Activated CD4-positive, alpha-beta T cell treated with anti-CD3 and anti-CD28 coated beads, Interleukin-2, Interleukin-4, amounts not matched to agents 100 ng/mL and 50 ng/mL, durations not matched to agents 16 hours and 8 hours (primary cell): ENCODE results near the gene TTLL7.
A peak's percentile ranks its signal among the peaks of the same experiment; 100 is the strongest.
"Not testable (repeated sequence)": the region's sequence is repeated elsewhere in the genome, so short reads cannot be mapped to it uniquely, and the experiment has no call there.

Experiments
- DNase-seq: peaks from one replicate; pipeline ENCODE4 v3.0.0-alpha.2; 2020; ENCODE audit warnings: low spot score

TTLL7 gene

DNA sequence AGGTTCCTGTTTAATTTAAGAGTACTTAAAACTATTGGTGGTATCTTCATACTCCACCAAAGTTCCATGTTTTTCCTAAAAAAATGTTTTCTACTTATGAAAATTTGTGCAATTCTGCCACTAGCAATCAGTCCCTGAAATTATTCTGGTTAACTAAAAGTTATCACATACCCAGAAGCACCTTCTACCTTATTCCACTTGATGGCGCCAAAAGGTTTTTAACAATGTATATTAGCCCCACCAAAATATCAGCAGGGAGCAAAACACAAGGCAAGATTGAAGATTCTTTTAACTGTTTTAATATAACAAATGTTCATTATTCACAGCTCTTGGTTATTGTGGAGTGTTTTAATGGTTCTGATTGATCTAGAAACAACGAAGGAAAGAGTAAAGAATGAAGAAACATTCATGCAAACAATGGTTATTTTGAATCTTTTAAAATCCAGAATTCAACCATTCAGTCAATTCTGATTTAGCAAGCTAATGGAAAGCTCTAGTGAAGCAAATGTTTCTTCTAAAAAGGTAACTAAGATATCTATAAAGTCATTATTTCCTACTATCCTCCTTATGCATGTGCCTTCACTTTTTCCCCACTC lies 67.2 kb downstream of the TTLL7 start:
- peak; percentile 45 for DNase-seq

DNA sequence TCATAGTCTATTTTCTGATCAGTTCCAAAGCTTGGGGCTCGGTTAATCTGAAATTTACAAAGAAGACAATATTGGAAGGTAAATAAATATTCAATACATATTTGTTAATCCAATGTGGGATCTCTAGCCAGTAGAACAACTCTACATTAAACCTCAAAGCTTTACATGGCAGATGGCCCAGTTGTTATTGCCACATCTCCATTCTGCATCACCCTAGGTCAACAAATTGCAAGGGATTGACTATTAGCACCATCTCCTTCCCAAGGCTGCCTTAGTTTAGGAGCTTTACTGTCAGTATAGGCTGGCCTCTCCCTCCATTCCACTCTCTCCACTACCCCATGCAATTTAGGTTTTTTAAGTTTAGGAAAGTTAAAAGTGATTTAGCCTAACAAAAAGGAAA lies 69.7 kb downstream of the TTLL7 start:
- no peak for DNase-seq

DNA sequence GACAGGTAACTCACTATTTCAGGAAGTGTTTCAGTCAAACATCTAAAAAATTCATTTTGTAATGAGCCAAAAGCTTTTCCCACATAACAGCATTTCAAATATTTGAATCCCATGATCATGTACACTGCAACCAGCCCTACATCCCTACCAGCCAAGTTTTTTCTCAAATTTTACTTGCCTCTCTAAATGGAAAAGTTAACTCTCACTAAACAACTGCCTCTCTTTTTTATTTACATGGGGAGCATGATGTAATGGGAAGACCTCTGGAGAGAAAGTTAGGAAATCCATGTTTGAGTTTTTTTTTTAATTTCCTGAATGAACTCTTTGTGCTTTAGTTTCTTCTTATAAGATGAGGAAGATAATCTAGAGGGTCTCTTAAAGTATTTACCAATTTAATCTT lies 70.5 kb downstream of the TTLL7 start:
- no peak for DNase-seq

DNA sequence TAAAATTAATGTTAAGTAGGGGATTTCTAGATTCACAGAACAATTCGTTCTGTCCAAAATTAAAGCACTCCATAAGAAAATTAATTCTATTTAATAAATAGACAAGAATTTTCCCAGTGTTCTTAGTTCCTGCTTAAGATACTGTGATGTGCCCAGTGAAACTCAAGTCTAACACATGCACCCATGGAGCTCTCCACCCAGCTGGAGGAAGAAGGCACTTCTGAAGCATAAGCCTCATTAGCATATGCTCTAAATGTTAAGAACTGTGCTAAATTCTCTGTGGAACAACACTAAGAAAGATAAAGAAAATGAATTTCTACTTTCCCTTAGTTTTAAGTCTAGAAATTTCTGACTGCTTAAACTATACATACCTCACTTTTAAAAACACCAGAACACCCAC lies 71.2 kb downstream of the TTLL7 start:
- DNase-seq, result no peak

DNA sequence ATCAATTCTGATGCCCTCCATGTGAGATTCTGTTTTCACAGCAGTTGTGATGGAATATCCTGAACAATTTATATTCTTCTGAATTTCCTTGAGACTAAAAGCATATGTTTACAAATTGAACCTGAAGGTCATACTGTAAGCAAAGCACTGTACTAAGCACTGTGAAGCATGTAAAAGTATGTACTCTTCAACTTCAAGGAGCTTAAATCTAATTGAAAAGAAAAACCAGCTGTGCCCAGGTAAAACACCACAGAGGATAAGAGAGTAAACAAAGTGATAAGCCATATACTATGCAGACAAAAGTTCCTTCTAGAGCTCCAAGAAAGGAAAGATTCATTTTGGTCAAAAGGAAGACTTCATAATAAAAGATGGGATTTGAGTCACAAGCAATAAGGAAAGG lies 71.9 kb downstream of the TTLL7 start:
- no peak for DNase-seq

DNA sequence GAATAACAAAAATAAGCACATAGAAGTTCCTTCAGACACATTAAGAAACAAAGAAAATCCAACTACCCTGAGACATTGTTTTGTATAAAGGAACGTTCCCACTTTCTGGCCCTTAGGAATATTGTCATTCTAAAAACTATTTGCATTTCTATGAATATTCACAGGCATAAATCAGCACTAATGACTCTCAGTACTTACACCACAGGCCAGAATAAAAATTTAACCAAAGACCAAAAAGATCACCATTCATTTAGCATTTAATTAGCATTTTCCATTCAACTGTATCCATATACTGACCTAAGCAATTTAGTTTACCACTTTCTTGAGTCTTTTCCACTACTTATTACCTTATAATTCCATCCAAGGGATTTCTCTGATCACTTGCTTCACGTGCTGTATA lies 75.4 kb downstream of the TTLL7 start:
- no peak for DNase-seq

DNA sequence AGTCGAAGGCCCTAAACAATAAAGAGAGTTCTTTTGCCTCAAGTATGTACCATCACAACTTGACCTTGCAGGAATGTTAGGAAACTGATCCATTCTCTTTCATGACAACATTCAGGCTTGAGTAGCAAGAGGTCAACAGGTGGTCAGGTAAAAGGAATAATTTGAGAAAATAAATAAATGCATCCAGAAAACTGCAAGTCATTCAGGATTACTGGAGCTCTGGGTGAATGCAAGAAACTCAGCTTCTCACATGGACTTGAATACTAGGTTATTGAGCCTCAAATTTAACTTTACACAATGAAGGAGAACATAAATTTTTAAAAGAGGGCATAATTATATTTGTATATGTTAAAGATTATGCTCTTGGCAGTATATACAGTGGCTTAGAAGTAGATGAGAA lies 76.5 kb downstream of the TTLL7 start:
- DNase-seq, result no peak

DNA sequence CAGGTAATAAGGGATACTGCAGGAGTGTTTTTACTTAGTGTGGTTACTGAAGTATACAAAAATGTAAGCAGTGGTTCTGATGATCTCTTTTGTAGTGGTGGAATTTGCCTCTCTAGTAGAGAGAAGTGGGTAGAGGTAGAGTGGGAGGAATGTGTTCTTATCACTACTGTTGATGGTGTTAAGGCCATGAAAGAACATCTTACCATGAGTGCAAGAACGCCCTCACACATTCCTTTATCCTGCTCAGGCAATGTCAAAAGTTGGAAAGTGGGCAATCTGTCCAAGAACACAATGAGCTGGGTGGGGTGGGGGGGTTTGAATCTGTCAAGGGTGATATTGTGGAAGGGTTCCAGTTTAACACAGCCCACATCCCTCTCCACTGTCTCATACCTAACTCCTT lies 78.6 kb downstream of the TTLL7 start:
- no peak for DNase-seq

DNA sequence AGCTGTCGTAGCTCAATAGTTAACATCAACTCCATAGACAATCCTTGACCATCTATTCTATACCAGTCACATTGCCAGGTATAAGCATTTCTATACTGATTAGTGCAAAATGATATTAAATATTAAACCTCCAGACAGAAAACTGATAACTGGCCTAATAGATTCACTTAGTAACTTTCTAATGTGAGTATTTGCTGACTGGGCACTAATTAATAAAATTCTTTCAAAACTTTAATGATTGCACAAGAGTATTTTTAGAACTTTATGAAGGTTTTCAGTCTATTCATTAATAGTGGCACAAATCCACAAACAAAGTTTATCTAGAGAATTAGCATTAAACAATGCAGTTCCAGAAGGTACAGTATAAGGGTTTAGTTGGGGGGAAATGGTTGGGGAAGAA lies 79.1 kb downstream of the TTLL7 start:
- no peak for DNase-seq

DNA sequence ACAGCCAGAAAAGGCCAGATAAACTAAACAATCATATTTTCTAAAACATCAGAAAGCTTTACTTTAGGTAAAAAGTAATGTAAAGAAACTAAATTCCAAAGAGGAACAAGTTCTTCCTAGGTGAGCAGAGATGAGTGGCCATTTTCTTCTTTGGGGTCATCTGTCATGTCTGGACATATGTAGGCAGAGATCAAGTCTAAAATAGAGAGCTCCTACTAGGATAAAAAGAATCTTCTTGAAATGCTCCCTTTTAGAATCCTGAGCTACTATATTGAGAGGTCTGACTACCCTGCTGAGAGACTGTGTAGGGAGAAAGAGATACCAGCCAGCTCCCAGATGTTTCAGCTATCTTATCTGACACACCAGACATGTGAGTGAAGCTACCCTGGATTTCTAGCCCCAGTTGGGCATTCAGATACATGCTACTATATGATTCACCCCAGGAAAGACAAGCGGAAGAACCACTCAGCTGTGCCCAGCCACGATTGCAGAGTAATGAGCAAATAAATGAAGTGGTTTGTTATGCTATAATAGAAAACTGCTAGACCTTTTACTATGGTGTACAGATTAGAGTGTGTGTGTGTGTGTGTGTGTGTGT lies 80.1 kb downstream of the TTLL7 start:
- DNase-seq, result no peak

DNA sequence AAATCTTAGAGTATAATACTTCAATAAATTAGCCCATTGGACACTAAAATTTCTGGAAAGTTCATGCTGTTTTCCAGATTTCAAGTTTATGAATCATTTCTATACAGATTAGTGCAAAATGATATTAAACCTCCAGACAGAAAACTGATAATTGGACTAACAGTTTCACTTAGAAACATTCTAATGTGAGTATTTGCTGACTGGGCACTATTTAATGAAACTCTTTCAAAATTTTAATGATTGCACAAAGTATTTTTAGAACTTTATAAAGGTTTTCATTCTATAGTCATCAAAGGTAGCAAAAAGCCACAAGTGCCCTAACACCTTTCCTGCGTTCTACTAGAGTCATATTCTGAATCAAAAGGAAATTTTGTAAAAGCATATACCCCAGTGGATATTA lies 81.0 kb downstream of the TTLL7 start:
- no peak for DNase-seq

DNA sequence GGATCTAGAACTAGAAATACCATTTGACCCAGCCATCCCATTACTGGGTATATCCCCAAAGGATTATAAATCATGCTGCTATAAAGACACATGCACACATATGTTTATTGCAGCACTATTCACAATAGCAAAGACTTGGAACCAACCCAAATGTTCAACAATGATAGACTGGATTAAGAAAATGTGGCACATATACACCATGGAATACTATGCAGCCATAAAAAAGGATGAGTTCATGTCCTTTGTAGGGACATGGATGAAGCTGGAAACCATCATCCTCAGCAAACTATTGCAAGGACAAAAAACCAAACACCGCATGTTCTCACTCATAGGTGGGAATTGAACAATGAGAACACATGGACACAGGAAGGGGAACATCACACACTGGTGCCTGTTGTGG lies 82.8 kb downstream of the TTLL7 start:
- DNase-seq, result not testable (repeated sequence)

DNA sequence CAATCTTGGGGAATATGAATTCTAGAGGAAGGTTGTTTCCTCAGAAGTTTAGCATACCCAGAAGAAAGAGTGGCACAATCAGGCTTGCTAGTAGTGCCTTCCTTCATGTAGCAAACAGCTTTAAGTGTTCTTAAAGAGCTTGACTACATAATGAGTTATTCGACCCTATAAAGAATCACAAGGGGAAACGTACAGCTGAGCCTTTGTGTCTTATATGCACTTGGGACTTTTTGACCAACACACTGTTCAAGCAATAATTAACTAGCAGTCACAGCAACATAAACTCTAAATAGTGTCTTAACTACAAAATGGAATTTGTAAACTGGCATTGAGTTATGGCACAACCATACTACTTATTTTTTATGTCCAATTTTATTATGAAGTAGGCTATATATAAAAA lies 86.1 kb downstream of the TTLL7 start:
- DNase-seq, result no peak

DNA sequence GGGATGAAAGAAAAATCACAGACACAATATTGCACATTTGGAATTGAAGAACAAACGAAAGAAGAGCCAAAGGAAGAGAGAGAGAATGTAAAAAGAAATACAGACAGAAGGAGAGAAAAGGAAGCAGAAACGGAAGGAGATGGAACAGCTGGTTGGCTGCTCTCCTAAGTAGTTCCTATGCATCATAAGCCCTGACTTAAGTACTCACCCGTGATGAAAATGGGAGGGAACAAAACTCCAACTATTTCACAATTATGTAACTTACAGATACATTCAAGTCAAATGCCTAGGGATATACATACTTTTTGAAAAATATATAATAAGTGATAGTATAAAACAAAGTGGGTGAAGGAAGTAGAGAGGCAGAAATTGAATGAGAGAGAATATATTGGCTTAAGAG lies 88.5 kb downstream of the TTLL7 start:
- DNase-seq, result no peak

DNA sequence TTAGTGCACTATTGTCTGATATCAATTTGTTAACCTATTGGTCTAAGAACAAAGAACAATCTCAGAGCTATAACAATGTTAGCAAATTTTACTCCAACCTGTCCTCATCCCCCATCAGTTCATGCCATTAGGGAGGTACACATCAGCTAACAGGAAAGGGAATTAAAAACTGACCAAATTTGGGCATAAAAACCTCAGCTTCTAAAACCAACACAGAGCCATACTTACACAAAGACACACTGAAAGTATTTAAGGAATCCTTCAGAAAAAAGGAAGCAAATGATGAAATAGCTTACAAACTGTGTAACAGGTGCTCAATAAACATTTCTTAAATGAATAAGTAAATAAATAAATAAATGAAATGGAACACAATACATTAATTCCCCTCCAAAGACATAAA lies 89.2 kb downstream of the TTLL7 start:
- DNase-seq, result no peak

DNA sequence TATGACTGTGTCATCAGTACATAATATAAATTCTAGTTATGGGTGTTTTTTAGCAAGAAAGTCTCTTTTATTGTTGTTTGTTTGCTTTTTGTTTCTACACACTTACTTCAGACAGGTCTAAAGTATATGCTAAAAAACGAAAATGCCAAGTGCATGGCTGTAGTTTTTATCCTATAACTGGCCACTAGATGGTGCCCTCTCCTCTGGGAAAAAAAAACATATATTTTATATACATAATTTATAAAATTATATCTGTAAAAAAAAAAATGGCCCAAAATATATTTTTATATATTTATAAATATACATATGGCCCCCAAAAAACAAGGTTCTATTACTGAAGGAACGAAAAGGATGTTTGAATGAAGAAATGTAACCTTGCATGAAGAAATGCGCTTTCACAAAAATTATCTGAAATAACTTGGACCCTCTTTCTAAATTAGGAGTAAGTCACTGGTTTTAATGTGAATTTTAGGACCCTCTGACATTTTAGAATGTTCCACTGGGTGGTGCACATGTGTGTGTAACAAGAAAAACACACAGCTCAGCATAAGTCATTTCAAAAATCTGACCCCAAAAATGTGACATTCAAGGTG lies 93.5 kb downstream of the TTLL7 start:
- DNase-seq, result peak; percentile 18

DNA sequence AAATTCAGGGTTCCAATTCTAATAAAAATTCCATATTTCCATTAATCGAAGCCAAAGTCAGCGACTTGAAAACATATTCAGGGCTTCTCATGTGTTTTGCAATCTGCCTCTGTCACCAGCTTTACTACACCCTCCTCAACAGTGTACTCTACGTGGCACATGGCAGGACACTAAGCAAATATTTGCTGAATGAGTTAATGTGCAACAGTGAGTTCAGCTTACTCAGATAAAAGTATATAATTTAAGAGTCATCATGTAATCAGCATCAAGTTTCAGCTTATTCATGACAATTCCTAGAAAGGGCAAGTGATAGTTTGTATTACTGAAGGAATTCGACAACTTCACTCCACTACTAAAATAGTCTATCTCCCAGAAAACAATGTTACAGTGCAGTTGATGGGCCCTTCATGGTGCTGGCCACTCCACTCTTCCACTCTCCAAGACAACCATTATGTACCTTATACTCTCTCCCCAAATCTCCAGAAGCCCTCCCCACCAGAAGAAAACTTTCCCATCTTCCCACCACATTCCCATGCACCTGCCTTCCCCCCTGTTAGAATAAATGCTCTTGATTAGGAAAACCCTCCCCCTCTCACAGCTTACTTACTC lies 97.3 kb downstream of the TTLL7 start:
- DNase-seq, result no peak

DNA sequence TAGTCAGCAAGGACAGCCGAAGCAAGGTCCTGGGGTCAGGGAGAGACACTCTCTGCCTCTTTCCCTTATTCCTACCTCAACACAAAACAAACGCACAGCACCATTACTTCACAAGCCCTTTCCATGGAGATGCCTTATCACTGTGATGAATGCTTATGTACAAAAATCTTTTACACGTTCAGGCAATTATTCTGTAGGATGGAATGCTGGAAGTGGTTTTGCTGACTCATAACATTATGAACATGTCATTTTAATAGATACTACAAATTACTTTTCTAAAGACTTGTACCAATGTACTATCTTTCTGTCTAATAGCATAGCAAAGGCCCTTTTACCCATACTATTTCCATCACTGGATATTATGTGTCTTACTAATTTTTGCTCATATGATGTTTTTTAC lies 98.4 kb downstream of the TTLL7 start:
- DNase-seq, result no peak

DNA sequence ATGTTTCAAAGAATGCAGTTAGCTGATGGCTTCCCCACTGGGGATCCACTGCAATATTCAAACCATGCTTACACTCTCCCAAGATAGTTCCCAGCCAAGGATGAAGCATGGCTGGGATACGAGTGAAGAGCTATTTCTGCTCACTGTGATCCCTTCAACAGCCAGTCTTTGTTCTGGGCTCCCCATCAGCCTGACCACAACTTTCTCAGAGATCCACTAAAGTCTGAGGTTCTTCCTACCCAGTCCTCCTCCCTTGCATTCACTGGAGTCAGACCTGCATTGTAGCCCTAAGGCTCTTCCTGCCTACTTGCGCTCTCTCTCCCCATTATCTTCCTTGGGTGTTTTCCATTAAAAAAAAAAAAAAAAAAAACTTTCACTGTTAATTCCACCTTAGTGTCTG lies 101.4 kb downstream of the TTLL7 start:
- no peak for DNase-seq

DNA sequence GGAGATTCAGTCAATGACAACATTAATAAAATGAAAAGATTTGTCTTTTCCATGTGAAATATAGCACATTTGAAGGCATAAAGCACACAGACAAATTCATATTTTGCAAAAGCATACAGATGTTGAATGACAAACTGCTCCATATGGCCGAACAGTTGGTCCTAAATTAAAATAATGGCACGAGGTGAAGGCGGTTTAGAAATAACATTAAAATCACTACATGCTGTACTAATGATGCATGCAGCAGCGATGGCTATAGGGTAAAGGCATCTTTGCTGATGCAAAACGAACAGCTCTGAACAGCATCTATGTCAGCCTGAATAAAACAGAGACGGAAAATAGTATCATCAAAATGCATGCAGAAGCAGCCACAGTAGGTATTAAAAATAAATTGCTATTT lies 102.6 kb downstream of the TTLL7 start:
- no peak for DNase-seq

DNA sequence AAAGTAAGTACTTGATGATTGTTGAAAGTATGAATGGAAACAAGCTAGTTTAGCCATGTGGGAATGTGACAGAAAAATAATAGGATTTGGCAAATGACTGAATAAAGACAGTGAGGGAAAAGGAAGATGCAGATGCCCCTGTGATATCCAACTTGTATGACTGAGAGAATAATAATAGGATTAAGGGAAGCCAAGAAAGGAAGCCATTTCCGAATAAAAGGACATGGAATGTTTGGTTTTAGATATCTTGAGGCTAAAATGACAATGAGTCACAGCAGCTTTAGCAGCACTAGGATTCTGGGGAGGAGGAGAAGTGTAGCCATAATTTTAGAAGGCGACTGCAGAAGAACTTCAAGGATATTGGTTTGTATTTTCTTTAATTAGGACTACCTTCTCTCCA lies 109.2 kb downstream of the TTLL7 start:
- no peak for DNase-seq

DNA sequence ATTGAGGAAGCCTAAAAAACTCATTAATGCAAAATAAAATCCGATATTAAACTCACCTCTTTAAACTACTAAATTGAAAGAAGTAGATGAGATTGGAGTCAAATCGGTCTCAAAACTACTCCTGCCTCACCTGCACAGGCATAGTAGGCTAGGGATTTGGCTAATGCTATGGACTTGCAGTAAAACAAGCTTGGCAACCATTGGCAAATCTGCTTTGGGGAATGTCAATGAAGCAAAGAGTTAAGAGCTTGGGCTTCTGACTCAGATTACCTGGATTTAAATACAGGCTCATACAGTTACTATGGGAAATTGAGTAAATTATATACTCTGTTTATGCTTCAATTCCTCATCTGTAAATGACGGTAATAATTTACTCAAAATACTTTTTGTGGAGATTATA lies 111.4 kb downstream of the TTLL7 start:
- DNase-seq, result no peak

DNA sequence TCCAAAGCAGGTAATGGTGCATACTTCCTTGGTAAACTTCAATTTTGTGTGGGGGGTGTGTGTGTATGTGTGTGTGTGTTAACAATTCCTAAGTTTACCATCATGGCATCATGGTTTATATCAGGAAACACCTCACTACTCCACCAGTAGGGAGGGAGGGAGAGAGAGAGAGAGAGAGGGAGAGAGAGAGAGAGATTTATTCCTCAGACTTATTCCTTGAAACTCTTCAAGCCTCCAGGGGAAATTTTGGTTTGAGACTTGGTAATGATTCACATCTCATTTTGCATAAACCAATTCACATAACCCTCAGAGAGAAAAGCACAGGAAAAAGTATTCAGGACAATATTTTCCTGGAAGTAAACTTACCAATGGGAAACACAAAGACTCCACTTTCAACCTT lies 115.0 kb downstream of the TTLL7 start:
- no peak for DNase-seq

DNA sequence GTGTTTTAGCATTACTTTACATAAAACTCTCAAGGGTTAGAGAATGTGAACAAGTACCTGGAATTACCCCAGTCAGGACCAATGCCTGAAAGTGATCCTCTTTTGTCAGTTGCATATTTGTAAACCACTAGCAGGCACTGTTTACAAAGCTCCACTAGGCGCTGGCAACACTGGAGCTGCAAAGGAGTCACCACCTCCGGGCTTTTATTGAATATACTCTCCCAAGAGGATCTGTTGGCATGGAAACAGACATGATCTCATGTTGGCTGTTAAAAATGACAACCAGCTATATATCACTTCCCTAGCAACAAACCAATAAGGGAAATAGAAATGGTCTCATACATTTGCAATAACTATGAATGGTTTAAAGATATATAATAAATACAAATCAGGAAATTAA lies 116.0 kb downstream of the TTLL7 start:
- no peak for DNase-seq
